GM21619 (cell line): ENCODE results near the gene PKN2.
A peak's percentile ranks its signal among the peaks of the same experiment; 100 is the strongest.
"Not testable (repeated sequence)": the region's sequence is repeated elsewhere in the genome, so short reads cannot be mapped to it uniquely, and the experiment has no call there.

Experiments
- ATAC-seq: cut with Tn5 transposase; IDR thresholded peaks from one replicate; pipeline ENCODE4 v1.9.1; 2021; ENCODE audit not compliant: unreplicated experiment

Gene PKN2

GRCh38 chr1:88678405-88678804 lies 5.7 kb upstream of the PKN2 start:
- ATAC-seq: no peak

GRCh38 chr1:88680471-88680870 lies 3.6 kb upstream of the PKN2 start:
- no peak for ATAC-seq

- no peak for ATAC-seq
Observed at GRCh38 chr1:88680911-88681622, 3.0 kb upstream of the PKN2 start.

- ATAC-seq: peak; percentile 37
Observed at GRCh38 chr1:88684482-88685258, 597 bp downstream of the PKN2 start.

- no peak for ATAC-seq
Observed at GRCh38 chr1:88685259-88685620, 1.2 kb downstream of the PKN2 start.

GRCh38 chr1:88691540-88691939 lies 7.5 kb downstream of the PKN2 start:
- ATAC-seq: no peak

- no peak for ATAC-seq
Observed at GRCh38 chr1:88695781-88696180, 11.7 kb downstream of the PKN2 start.

GRCh38 chr1:88697503-88697902 lies 13.4 kb downstream of the PKN2 start:
- ATAC-seq: no peak

- no peak for ATAC-seq
Observed at GRCh38 chr1:88698140-88698539, 14.1 kb downstream of the PKN2 start.

- ATAC-seq: peak; percentile 39
Observed at GRCh38 chr1:88698764-88699163, 14.7 kb downstream of the PKN2 start.

GRCh38 chr1:88700425-88701013 lies 16.4 kb downstream of the PKN2 start:
- ATAC-seq: no peak

GRCh38 chr1:88701275-88701674 lies 17.2 kb downstream of the PKN2 start:
- peak; percentile 79 for ATAC-seq

- not testable (repeated sequence) for ATAC-seq
Observed at GRCh38 chr1:88701793-88702192, 17.7 kb downstream of the PKN2 start.

- no peak for ATAC-seq
Observed at GRCh38 chr1:88708011-88708410, 23.9 kb downstream of the PKN2 start.

- not testable (repeated sequence) for ATAC-seq
Observed at GRCh38 chr1:88712907-88713306, 28.8 kb downstream of the PKN2 start.

GRCh38 chr1:88716571-88716970 lies 32.5 kb downstream of the PKN2 start:
- not testable (repeated sequence) for ATAC-seq

- no peak for ATAC-seq
Observed at GRCh38 chr1:88722492-88722891, 38.4 kb downstream of the PKN2 start.

GRCh38 chr1:88726697-88727096 lies 42.6 kb downstream of the PKN2 start:
- ATAC-seq: no peak

GRCh38 chr1:88727205-88727604 lies 43.1 kb downstream of the PKN2 start:
- no peak for ATAC-seq

- ATAC-seq: no peak
Observed at GRCh38 chr1:88729297-88729696, 45.2 kb downstream of the PKN2 start.

GRCh38 chr1:88730132-88730675 lies 46.1 kb downstream of the PKN2 start:
- ATAC-seq: no peak

GRCh38 chr1:88730995-88731394 lies 46.9 kb downstream of the PKN2 start:
- ATAC-seq: no peak
